Parathyroid adenoma (tissue), 2 donors: ENCODE results near the gene RNF144A.

Source experiments
- H2AFZ ChIP-seq: fragments of 300-600 bp; sonication (generic); one replicate; pipeline ENCODE4 v1.7.0; 2017; ENCODE audit warnings: antibody characterized with exemption, mild to moderate bottlenecking
- H3K27ac ChIP-seq: fragments of 300-600 bp; sonication (generic); one replicate; pipeline ENCODE4 v1.7.0; 2017
- H3K27me3 ChIP-seq: fragments of 300-600 bp; sonication (generic); one replicate; pipeline ENCODE4 v1.7.0; 2017; ENCODE audit warnings: low read length; ENCODE audit not compliant: control insufficient read depth, insufficient read depth
- H3K36me3 ChIP-seq: fragments of 300-600 bp; sonication (generic); one replicate; pipeline ENCODE4 v1.7.0; 2017; ENCODE audit warnings: low read length; ENCODE audit not compliant: control insufficient read depth, insufficient read depth
- H3K4me1 ChIP-seq: fragments of 300-600 bp; sonication (generic); one replicate; pipeline ENCODE4 v1.7.0; 2017; ENCODE audit warnings: control low read depth
- H3K4me2 ChIP-seq: fragments of 300-600 bp; sonication (generic); one replicate; pipeline ENCODE4 v1.7.0; 2017; ENCODE audit warnings: low read length
- H3K4me3 ChIP-seq: fragments of 300-600 bp; sonication (generic); one replicate; pipeline ENCODE4 v1.7.0; 2017; ENCODE audit warnings: low read depth, low read length
- H3K79me2 ChIP-seq: fragments of 300-600 bp; sonication (generic); one replicate; pipeline ENCODE4 v1.7.0; 2017; ENCODE audit warnings: control low read depth
- H3K9ac ChIP-seq: fragments of 300-600 bp; sonication (generic); one replicate; pipeline ENCODE4 v1.7.0; 2017; ENCODE audit warnings: mild to moderate bottlenecking
- H3K9me3 ChIP-seq: fragments of 300-600 bp; sonication (generic); one replicate; pipeline ENCODE4 v1.7.0; 2017; ENCODE audit warnings: low read length; ENCODE audit not compliant: control insufficient read depth
- TF ChIP-seq, protein P1 (sequence below): fragments of 300-600 bp; sonication (generic); IDR thresholded peaks from one replicate; pipeline ENCODE4 v1.7.0; 2017; ENCODE audit warnings: antibody characterized with exemption, mild to moderate bottlenecking
- donor health status: primary hyperparathyroidism.

Gene RNF144A

DNA sequence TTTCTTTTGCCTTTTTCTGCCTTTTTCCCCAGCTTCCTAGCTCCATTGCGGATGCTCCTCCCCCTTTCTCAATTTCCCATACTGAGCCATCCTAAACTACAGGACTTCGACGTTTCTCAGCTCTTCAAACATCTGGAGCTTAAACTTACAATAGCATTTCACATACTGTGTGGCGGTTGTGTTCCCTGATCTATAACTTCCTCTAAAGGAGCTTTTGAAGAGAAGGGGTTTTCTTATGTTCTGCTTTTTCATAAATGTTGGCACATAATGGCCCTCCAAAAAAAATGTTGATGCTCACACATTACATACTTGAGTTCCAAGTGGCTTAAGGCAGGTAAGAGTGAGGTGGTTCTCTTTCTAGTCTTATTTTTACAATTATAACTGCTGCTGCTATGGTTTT, 87.4 kb downstream of the RNF144A start:
- Histone ChIP-seq H3K9ac (no peak overlapping the region), H3K79me2 (peaks cover 21% of the 10 kb centered on the region), H3K4me3 (no peak overlapping the region), H3K27me3 (no peaks in the 10 kb centered on the region), H3K4me2 (no peak overlapping the region), H3K4me1 (peaks cover 54% of the 10 kb centered on the region), H2AFZ (no peak overlapping the region), H3K9me3 (no peaks in the 10 kb centered on the region), H3K27ac (no peak overlapping the region), H3K36me3 (no peaks in the 10 kb centered on the region)
- TF ChIP-seq, protein P1, sequence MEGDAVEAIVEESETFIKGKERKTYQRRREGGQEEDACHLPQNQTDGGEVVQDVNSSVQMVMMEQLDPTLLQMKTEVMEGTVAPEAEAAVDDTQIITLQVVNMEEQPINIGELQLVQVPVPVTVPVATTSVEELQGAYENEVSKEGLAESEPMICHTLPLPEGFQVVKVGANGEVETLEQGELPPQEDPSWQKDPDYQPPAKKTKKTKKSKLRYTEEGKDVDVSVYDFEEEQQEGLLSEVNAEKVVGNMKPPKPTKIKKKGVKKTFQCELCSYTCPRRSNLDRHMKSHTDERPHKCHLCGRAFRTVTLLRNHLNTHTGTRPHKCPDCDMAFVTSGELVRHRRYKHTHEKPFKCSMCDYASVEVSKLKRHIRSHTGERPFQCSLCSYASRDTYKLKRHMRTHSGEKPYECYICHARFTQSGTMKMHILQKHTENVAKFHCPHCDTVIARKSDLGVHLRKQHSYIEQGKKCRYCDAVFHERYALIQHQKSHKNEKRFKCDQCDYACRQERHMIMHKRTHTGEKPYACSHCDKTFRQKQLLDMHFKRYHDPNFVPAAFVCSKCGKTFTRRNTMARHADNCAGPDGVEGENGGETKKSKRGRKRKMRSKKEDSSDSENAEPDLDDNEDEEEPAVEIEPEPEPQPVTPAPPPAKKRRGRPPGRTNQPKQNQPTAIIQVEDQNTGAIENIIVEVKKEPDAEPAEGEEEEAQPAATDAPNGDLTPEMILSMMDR = no peak

DNA sequence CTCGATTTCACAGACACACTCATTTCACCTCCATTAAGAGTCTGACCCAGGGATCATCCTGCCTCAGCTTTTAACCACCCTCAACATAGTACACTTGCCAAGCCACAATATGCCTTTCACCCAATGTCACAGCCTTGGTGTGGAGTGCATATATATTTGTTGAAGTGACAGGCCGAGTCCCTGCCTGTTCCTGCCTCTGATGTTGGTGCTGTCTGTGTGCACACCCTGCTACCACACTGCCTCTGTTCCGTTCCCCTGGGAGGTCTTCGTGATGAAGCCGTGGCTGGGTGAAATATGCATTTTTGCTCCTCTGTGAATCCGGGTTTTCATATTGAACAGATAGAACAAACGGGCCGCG, 90.3 kb downstream of the RNF144A start:
- peaks cover 70% of the 10 kb centered on the region for H3K4me1 ChIP-seq
- H3K4me2 ChIP-seq = peak overlapping the region; percentile 37
- H3K4me3 ChIP-seq = no peak overlapping the region
- H3K79me2 ChIP-seq = peaks cover 12% of the 10 kb centered on the region
- TF ChIP-seq, protein P1 = no peak
- H3K36me3 ChIP-seq = no peaks in the 10 kb centered on the region
- no peaks in the 10 kb centered on the region for H3K9me3 ChIP-seq
- peak overlapping the region; percentile 91 for H3K27ac ChIP-seq
- H3K9ac ChIP-seq = no peak overlapping the region
- H3K27me3 ChIP-seq = no peaks in the 10 kb centered on the region
- peak overlapping the region; percentile 47 for H2AFZ ChIP-seq

DNA sequence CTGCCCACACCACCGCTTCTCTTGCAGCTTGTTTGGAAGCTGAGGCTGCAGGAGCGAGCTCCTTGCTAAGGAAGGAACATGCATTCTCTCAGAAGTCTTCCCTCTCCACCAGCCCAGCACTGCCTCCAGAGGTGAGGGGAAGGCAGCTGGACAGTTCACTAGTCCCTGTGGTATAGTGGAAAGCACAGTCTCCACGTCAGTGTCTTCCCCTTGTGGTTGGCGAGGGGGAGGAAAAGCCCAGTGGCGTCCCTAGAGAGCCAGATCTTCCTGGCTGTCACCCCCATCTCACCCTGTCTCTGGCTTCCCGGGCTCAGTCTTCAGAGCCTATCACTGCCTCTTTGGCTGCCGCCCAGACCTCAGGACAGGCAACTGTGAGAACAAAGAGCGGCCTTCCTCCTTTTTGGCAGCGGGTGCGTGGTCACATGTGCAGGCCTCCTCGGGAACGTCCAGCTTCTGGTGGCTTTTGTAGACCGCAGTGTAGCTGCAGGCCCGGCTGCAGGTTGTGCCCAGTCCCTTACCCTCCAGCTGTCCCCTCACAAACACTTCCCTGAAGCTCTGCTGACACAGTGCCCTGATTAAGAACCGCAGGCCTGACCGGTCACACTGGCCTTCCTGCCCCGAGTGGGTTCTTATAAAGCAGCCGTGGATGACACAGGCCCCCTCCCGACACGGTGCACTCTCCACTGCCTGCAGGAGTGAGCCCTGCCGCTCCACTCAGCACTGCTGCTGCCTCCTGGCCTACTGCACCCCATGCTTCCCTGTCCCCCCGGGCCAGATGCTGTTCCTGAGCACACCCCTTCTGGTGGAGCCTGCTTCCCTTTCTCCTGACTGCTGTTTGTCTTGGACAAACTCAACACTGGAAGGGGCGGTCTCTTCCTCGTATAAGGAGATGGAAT, 90.9 kb downstream of the RNF144A start:
- Histone ChIP-seq H3K36me3 (no peaks in the 10 kb centered on the region), H3K79me2 (peaks cover 12% of the 10 kb centered on the region), H3K4me1 (peaks cover 70% of the 10 kb centered on the region), H3K27me3 (no peaks in the 10 kb centered on the region), H3K4me2 (peak overlapping the region; percentile 37), H2AFZ (peak overlapping the region; percentile 47), H3K27ac (peak overlapping the region; percentile 91), H3K9ac (no peak overlapping the region), H3K9me3 (no peaks in the 10 kb centered on the region), H3K4me3 (no peak overlapping the region)
- TF ChIP-seq, protein P1 = peak; percentile 87

DNA sequence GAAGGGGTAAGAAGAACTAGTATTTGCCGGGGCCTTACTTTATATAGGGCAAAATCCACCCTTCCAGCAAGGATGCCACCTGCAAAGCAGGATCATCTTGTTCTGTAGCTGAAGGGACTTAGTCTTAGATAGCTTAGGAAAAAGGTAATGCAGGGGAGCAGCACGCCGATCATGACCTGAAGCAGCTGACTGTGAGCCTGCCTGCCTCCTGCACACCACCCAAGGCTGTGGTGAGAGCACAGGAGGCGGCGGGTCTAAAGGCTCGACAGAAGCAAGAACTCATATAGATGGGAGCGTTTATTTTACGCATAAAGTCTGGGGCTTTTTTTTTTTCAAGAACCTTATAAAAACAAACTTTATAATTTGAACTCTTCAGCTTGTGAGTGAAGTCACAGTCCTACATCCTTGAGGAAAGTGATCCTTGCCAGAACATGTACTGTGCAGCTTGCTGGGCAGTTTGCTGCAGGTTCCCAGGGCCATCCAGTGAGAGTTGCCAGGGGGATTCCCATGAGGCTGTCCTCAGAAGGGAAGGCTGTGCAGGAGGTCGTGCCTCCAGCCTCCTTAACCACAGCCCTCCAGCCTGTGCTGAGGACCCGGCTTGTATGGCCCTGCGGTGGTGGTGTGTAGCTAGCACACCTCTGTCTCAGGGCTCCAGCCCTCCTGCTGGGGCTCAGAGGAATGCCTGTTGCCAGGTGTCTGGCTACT, 92.1 kb downstream of the RNF144A start:
- Histone ChIP-seq H3K79me2 (peaks cover 8% of the 10 kb centered on the region), H3K9ac (no peak overlapping the region), H3K36me3 (no peaks in the 10 kb centered on the region), H3K4me3 (no peak overlapping the region), H3K27me3 (no peaks in the 10 kb centered on the region), H3K4me2 (no peak overlapping the region), H3K27ac (peak overlapping the region; percentile 91), H2AFZ (no peak overlapping the region), H3K9me3 (no peaks in the 10 kb centered on the region), H3K4me1 (peaks cover 79% of the 10 kb centered on the region)
- TF ChIP-seq, protein P1 = no peak
